GM12874 (cell line): Measurements from ENCODE around the gene MGAT1.

Experiments used
- TF ChIP-seq, protein P1 (sequence below): IDR thresholded peaks from 2 replicates; pipeline ENCODE4 v1.5.1; 2011; ENCODE audit warnings: low read depth, mild to moderate bottlenecking, control low read depth, low read length, moderate library complexity; ENCODE audit not compliant: insufficient read depth

The MGAT1 gene

DNA sequence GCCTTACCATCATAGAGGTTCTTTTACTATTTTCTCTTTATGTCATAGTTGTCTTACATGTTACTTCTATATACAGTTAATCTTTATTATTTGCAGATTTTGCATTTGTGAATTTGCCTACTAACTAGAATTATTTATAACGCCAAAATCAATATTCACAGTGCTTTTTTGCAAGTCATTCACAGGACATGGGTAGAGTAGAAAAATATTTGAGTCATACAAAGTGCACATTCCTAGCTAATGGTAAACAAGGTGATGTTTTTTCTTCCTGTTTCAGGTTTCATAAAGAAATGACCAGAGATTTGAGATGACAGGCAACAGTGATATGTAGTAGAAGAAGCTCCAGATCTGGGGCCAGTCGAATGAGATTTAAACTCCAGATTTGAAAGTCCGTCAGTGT is 32.8 kb downstream of the MGAT1 start:
- TF ChIP-seq, protein P1, sequence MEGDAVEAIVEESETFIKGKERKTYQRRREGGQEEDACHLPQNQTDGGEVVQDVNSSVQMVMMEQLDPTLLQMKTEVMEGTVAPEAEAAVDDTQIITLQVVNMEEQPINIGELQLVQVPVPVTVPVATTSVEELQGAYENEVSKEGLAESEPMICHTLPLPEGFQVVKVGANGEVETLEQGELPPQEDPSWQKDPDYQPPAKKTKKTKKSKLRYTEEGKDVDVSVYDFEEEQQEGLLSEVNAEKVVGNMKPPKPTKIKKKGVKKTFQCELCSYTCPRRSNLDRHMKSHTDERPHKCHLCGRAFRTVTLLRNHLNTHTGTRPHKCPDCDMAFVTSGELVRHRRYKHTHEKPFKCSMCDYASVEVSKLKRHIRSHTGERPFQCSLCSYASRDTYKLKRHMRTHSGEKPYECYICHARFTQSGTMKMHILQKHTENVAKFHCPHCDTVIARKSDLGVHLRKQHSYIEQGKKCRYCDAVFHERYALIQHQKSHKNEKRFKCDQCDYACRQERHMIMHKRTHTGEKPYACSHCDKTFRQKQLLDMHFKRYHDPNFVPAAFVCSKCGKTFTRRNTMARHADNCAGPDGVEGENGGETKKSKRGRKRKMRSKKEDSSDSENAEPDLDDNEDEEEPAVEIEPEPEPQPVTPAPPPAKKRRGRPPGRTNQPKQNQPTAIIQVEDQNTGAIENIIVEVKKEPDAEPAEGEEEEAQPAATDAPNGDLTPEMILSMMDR = no peak

DNA sequence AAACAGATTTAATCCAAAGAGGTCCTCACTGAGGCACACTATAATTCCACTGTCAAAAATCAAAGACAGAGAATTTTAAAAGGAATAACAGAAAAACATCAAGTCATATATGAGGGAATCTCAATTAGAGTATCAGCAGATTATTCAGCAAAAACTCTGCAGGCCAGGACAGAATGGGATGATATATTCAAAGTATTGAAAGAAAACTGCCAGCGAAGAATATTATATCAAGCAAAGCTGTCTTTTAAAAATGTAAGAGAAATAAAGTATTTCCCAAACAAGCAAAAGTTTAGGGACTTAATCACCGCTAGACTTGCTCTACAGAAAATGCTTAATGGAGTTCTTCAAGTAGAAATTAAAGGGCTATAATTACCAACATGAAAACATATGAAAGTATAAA is 47.0 kb downstream of the MGAT1 start:
- TF ChIP-seq, protein P1 = no peak

DNA sequence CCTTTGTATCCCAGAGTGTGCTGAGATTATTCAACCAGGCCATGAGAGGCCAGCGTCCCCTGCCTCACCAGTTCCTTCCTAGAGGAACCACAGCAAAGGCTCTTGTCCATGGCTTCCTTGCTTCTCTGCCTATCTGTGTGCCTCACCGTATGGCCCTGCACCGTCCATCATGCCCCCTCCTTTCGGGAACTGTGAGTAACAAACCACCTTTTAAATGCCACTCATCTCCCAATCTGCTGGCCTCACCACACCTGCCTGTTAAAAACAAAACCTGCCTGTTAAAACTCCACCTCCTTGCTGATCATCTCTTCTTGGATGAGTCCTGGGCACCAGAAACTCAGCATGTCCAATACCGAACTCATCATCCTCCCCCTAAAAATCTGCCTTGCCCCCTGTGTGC is 58.4 kb downstream of the MGAT1 start:
- TF ChIP-seq, protein P1 = no peak

DNA sequence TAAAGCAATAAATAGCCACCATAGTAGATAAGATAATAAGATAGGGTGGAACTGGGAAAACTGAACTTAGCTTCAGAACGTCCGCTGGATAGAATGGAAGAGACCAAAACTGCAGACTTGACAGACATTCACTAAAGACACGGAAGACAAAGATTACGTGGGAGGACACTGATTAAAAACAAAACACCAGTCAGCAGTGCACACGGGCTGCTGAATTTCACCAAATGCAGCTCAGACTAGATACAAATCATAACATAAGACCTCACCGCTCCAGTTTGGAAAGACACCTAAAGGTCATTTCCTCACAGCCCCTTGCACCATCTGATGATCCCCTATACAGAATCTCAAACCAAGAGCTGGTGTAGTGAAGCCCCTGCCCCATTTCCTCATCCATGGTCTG is 59.9 kb downstream of the MGAT1 start:
- TF ChIP-seq, protein P1 = no peak

DNA sequence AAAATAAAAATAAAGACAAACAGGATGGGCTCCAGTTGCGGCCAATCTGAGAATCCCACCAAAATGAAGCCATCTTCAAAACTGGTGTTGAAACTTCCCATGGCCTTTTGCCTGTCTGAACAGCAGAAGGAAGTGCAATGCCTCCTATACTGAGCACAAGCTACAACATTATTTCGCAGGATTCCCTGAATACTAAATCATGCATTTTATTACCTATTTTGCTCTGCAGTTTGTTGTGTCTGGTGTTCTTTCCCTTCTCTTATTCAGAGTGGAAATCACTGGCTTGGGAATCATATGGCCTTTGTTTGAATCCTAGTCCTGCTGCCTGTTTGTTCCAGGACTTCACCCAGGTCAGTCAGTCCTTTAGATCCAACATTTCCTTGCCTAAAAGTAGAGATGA is 62.6 kb downstream of the MGAT1 start, which contains the start of gene OR2Y1:
Gene OR2Y1 (minus strand): TSS at position 101 of the 400 bp plus-strand sequence. CDS start 0 bp downstream, at position 101.
- TF ChIP-seq, protein P1 = no peak

DNA sequence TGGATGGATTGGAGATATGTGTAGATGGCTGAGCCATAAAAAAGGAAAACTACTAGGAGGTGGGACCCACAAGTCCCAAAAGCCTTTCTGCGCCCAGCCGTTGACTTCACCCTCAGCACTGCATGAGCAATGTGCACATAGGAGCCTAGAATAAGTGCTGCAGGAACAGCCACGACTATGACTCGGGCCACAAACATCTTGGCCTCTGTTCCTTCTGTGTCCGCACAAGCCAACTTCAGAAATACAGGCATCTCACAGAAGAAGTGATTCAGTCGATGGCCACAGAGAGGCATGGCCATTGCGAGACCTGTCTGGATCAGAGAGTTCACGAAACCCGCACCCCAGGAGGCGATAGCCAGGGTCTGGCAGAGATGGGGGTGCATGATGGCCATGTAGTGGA is 63.3 kb downstream of the MGAT1 start:
- TF ChIP-seq, protein P1 = no peak

DNA sequence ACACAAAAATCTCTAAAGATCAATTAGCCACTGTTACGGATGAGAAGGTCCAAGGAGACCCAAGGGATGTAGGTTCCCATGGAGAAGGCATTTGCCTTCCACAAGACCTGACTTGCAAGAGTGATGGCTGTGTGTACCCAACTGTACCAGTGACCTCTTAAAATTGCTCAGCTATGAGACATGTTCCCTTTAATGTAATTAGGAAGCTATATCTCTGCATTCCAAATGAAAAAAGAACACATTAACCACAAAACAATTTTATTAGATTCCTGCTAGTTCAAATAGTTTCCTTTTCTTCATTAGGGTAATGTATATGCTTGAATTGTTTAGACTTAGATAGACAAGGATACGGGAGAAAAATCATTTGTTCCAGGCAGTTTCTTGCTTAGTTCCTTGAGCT is 66.1 kb downstream of the MGAT1 start:
- TF ChIP-seq, protein P1 = no peak
